ENCODE data around the gene MEIOB.

GRCh38 chr16:1808691-1809090, 63.3 kb downstream of the MEIOB start:
- TF ChIP-seq HIC1 (tag by site-specific recombination; IDR thresholded peaks at IDR 0.05) = no peak
- no peak for TF ChIP-seq CTCF (tag by site-specific recombination; IDR thresholded peaks at IDR 0.05)
- no peak for TF ChIP-seq ZBTB6 (tag by site-specific recombination; IDR thresholded peaks at IDR 0.05)
- TF ChIP-seq ZNF24 (tag by site-specific recombination; IDR thresholded peaks at IDR 0.05) = no peak
- TF ChIP-seq ZNF704 (tag by site-specific recombination; IDR thresholded peaks at IDR 0.05) = no peak
- no peak for TF ChIP-seq ZBTB1 (tag by site-specific recombination; IDR thresholded peaks at IDR 0.05)
- TF ChIP-seq ZNF747 (tag by site-specific recombination; IDR thresholded peaks at IDR 0.05) = no peak
- no peak for TF ChIP-seq ZNF660 (tag by site-specific recombination; IDR thresholded peaks at IDR 0.05)
- TF ChIP-seq REST (tag by site-specific recombination; IDR thresholded peaks at IDR 0.05) = no peak
- no peak for TF ChIP-seq ZNF549 (tag by site-specific recombination; IDR thresholded peaks at IDR 0.05)
- no peak for TF ChIP-seq ZNF529 (tag by site-specific recombination; IDR thresholded peaks at IDR 0.05; ENCODE audit: insufficient replicate concordance)
- no peak for TF ChIP-seq TCF7L2 (IDR thresholded peaks at IDR 0.05; ENCODE audit: borderline replicate concordance, low read depth, low read length)
- TF ChIP-seq ZBTB48 (tag by site-specific recombination; IDR thresholded peaks at IDR 0.05) = no peak
- TF ChIP-seq ZNF707 (tag by site-specific recombination; IDR thresholded peaks at IDR 0.05) = no peak
